Prostate gland (tissue), 2 donors: ENCODE results near the gene ERBIN.

Experiments used
- POLR2A ChIP-seq: fragments of 450-650 bp; IDR thresholded peaks from one replicate; pipeline ENCODE4 v1.6.1; 2016; ENCODE audit warnings: antibody characterized with exemption, mild to moderate bottlenecking
- TF ChIP-seq, protein P1 (sequence below), 4 experiments: fragments of 200-600 bp in 2 of 4; fragments of 450-650 bp in 2 of 4; sonication (generic) in 2 of 4; IDR thresholded peaks; 1 replicate in 3 of 4; 2 replicates in 1 of 4; pipeline ENCODE4 v1.5.1; 2016 to 2019; ENCODE audit warnings: antibody characterized with exemption in 4 of 4, mild to moderate bottlenecking in 2 of 4, moderate library complexity in 2 of 4

DNA sequence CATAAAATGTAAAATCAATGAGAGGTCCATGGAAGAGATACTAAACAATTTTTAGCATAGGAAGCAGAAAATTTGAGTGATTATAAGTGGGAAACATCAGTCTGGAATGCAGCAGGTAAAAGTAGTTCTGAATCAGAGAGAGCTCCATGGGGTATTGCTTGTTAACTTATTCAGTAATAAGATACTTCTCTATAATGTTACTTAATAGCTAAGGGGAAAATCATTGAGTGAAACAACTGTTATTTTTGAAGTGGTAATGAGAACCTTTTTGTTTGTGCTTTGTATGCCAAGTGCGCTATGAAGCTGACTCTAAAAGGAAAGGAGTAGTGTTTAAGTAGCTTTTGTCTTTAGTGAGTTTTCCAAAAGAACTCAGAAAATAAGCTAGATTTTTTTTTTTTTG, 95.2 kb downstream of the ERBIN start:
- TF ChIP-seq POLR2A: no peak
- TF ChIP-seq, protein P1, sequence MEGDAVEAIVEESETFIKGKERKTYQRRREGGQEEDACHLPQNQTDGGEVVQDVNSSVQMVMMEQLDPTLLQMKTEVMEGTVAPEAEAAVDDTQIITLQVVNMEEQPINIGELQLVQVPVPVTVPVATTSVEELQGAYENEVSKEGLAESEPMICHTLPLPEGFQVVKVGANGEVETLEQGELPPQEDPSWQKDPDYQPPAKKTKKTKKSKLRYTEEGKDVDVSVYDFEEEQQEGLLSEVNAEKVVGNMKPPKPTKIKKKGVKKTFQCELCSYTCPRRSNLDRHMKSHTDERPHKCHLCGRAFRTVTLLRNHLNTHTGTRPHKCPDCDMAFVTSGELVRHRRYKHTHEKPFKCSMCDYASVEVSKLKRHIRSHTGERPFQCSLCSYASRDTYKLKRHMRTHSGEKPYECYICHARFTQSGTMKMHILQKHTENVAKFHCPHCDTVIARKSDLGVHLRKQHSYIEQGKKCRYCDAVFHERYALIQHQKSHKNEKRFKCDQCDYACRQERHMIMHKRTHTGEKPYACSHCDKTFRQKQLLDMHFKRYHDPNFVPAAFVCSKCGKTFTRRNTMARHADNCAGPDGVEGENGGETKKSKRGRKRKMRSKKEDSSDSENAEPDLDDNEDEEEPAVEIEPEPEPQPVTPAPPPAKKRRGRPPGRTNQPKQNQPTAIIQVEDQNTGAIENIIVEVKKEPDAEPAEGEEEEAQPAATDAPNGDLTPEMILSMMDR (IDR thresholded peaks at IDR 0.05): no peak
